HepG2 (cell line): ENCODE results near the gene BRINP1. TPM values are rescaled to one million over a fixed set of nuclear protein-coding genes. Genes with fewer than 3 reads are reported as not detected.

Experiments used
- ATAC-seq: fragments of 200-7000 bp; cut with Tn5 transposase; 3 replicates; pipeline ENCODE4 v1.9.1; 2020; ENCODE audit warnings: mild to moderate bottlenecking, moderate library complexity
- BruUV-seq: library from RNA; stranded (reverse); fragments of 400-500 nt; replicated peaks from 2 replicates; lab custom pipeline; 2021; lab: Mats Ljungman, UMichigan
- CTCF ChIA-PET: fragments of 300-600 bp; formaldehyde crosslinking; extraction: SDS; loops from one replicate; lab custom pipeline; 2021; ENCODE audit warnings: low total read pairs, inconsistent platforms, low intra/inter-chr PET ratio; lab: Yijun Ruan, JAX
- POLR2A ChIA-PET: fragments of 350-600 bp; sonication (Branson Sonifier 250); formaldehyde crosslinking; loops from one replicate; lab custom pipeline; 2020; ENCODE audit warnings: antibody characterized with exemption, inconsistent platforms; lab: Yijun Ruan, JAX
- DNase-seq: peaks from one replicate; pipeline ENCODE4 v3.0.0-alpha.2; 2015; ENCODE audit warnings: low spot score
- FAIRE-seq: peaks from 3 replicates; lab custom pipeline; 2011; peaks lifted over from hg19 to GRCh38; lab: Jason Lieb, UNC
- H2AFZ ChIP-seq: one replicate; pipeline ENCODE4 v1.6.1; 2011; ENCODE audit warnings: low read length, inconsistent platforms
- H3K27ac ChIP-seq: fragments of 300-600 bp; 3 replicates; pipeline ENCODE4 v1.8.0; 2011; ENCODE audit warnings: mixed run types, mild to moderate bottlenecking, mixed read lengths, low read length, inconsistent platforms; ENCODE audit not compliant: insufficient read depth; ENCODE audit errors: extremely low read length
- H3K27me3 ChIP-seq, 2 experiments: fragments of 200-600 bp in 1 of 2; 2 replicates in 1 of 2; 3 replicates in 1 of 2; pipeline versions ENCODE4 v1.6.0 to v1.8.0; 2011; ENCODE audit warnings: low read length in 2 of 2, mild to moderate bottlenecking in 2 of 2, moderate library complexity in 2 of 2, inconsistent platforms in 1 of 2; ENCODE audit not compliant: insufficient read depth in 2 of 2, control insufficient read depth in 1 of 2
- H3K36me3 ChIP-seq, 2 experiments: fragments of 200-600 bp in 1 of 2; replicated peaks in 1 of 2; 2 replicates in 1 of 2; 3 replicates in 1 of 2; pipeline versions ENCODE4 v1.5.1 to v1.8.0; 2011; ENCODE audit warnings: low read length in 2 of 2, inconsistent platforms in 1 of 2; ENCODE audit not compliant: insufficient read depth in 2 of 2, control insufficient read depth in 1 of 2
- H3K4me1 ChIP-seq: 2 replicates; pipeline ENCODE4 v1.5.1; 2012; ENCODE audit warnings: low read length, inconsistent platforms; ENCODE audit not compliant: insufficient read depth
- H3K4me2 ChIP-seq: 2 replicates; pipeline ENCODE4 v1.6.0; 2011; ENCODE audit warnings: low read depth, low read length, inconsistent platforms
- H3K4me3 ChIP-seq, 3 experiments: fragments of 200-600 bp in 1 of 3; sonication (generic), shearing (Covaris generic) in 1 of 3; replicated peaks in 1 of 3; 2 replicates each; pipeline ENCODE4 v1.5.1; 2011 to 2016; ENCODE audit warnings: low read length in 3 of 3, inconsistent platforms in 2 of 3, low read depth in 2 of 3, mild to moderate bottlenecking in 2 of 3, control low read depth in 1 of 3, mixed read lengths in 1 of 3; ENCODE audit not compliant: insufficient read depth in 1 of 3
- H3K79me2 ChIP-seq: one replicate; pipeline ENCODE4 v1.6.1; 2011; ENCODE audit warnings: low read length, inconsistent platforms; ENCODE audit not compliant: insufficient read depth
- H3K9ac ChIP-seq: 2 replicates; pipeline ENCODE4 v1.6.0; 2011; ENCODE audit warnings: mild to moderate bottlenecking, low read depth, low read length, inconsistent platforms; ENCODE audit not compliant: insufficient read depth
- H3K9me3 ChIP-seq: 2 replicates; pipeline ENCODE4 v1.5.1; 2012; ENCODE audit warnings: mild to moderate bottlenecking, low read length
- H4K20me1 ChIP-seq: 2 replicates; pipeline ENCODE4 v1.6.0; 2011; ENCODE audit warnings: inconsistent platforms, mild to moderate bottlenecking, low read length, moderate library complexity; ENCODE audit not compliant: insufficient read depth
- ELF4 ChIP-seq: sonication (generic); formaldehyde crosslinking; IDR thresholded peaks from 2 replicates; pipeline ENCODE4 v1.5.0; 2020; ENCODE audit warnings: missing genetic modification reagents, mild to moderate bottlenecking, moderate library complexity, borderline replicate concordance
- HMG20A ChIP-seq: IDR thresholded peaks from 2 replicates; pipeline ENCODE4 v1.6.1; 2016; ENCODE audit warnings: borderline replicate concordance
- NPAS2 ChIP-seq: sonication (generic); formaldehyde crosslinking; IDR thresholded peaks from 2 replicates; pipeline ENCODE4 v1.8.0; 2022; ENCODE audit warnings: mild to moderate bottlenecking, missing genetic modification reagents, borderline replicate concordance
- TRAFD1 ChIP-seq: sonication (generic); formaldehyde crosslinking; IDR thresholded peaks from 2 replicates; pipeline ENCODE4 v1.5.1; 2020; ENCODE audit warnings: missing genetic modification reagents, mild to moderate bottlenecking, borderline replicate concordance
- ZMYM3 ChIP-seq: sonication (generic); formaldehyde crosslinking; IDR thresholded peaks from 2 replicates; pipeline ENCODE4 v1.5.1; 2020; ENCODE audit warnings: mild to moderate bottlenecking, missing genetic modification reagents
- ZNF432 ChIP-seq: sonication (generic); formaldehyde crosslinking; IDR thresholded peaks from 2 replicates; pipeline ENCODE4 v1.5.0; 2020; ENCODE audit warnings: missing genetic modification reagents, mild to moderate bottlenecking, borderline replicate concordance
- ZNF446 ChIP-seq: sonication (generic); formaldehyde crosslinking; IDR thresholded peaks from 2 replicates; pipeline ENCODE4 v1.5.0; 2020; ENCODE audit warnings: mild to moderate bottlenecking, missing genetic modification reagents
- ZNF460 ChIP-seq: sonication (generic); formaldehyde crosslinking; IDR thresholded peaks from 2 replicates; pipeline ENCODE4 v1.5.1; 2020; ENCODE audit warnings: missing genetic modification reagents, mild to moderate bottlenecking, borderline replicate concordance
- ZNF547 ChIP-seq: sonication (generic); formaldehyde crosslinking; IDR thresholded peaks from 2 replicates; pipeline ENCODE4 v1.5.1; 2020; ENCODE audit warnings: mild to moderate bottlenecking, missing genetic modification reagents
- ZSCAN20 ChIP-seq: sonication (generic); formaldehyde crosslinking; IDR thresholded peaks from 2 replicates; pipeline ENCODE4 v1.4.0; 2020; ENCODE audit warnings: missing genetic modification reagents, mild to moderate bottlenecking, borderline replicate concordance
- WGBS: methylation state at CpG from one replicate; pipeline ENCODE4 v1.1.6; 2017; ENCODE audit warnings: low lambda C conversion rate; 5-methylcytosine and 5-hydroxymethylcytosine counted together
- in situ Hi-C: cut with HindIII; loops from 2 replicates; pipeline ENCODE4 v1.10.0; 2017; ENCODE audit warnings: low pct_unique_long_range_greater_than_20kb; ENCODE audit not compliant: extremely low pct_ligation_motif_present
- intact Hi-C: fragments of 100-400 bp; cut with micrococcal nuclease; formaldehyde crosslinking; loops from one replicate; pipeline ENCODE4 v1.10.0; 2022; ENCODE audit not compliant: unreplicated experiment
- polyA plus RNA-seq, 8 experiments: library from polyadenylated mRNA; depleted of rRNA in 3 of 8; stranded (reverse) in 7 of 8; unstranded in 1 of 8; fragments of >200 nt; fragmentation: Illumina TruSeq in 4 of 8; extraction: Trizol in 4 of 8; gene quantifications; 2 replicates each; pipeline versions ENCODE4 v1.2.1 to v1.2.3, GENCODE V29; 2011 to 2016; ENCODE audit warnings: low read depth in 4 of 8, missing spikeins in 1 of 8, mixed read lengths in 1 of 8; ENCODE audit not compliant: insufficient read depth in 1 of 8
- total RNA-seq, 5 experiments: library from RNA; depleted of rRNA; stranded (reverse); fragments of >200 nt; fragmentation: Illumina TruSeq; extraction: Trizol; gene quantifications; 2 replicates each; pipeline ENCODE4 v1.2.3, GENCODE V29; 2016; ENCODE audit warnings: low read depth in 1 of 5
- TF ChIP-seq, protein P1 (sequence below): sonication (generic); formaldehyde crosslinking; IDR thresholded peaks from one replicate; pipeline ENCODE4 v1.5.1; 2020; ENCODE audit warnings: mild to moderate bottlenecking, missing genetic modification reagents; ENCODE audit errors: not compliant biosample characterization
- TF ChIP-seq, protein P2 (sequence below): fragments of 450-650 bp; IDR thresholded peaks from 2 replicates; pipeline ENCODE4 v1.6.1; 2016

The BRINP1 gene
- total and polyA plus RNA-seq, 2 of the 13 experiments (the other 11 are each of a cell fraction or from before 2014, with no cell fraction given): not detected

DNA sequence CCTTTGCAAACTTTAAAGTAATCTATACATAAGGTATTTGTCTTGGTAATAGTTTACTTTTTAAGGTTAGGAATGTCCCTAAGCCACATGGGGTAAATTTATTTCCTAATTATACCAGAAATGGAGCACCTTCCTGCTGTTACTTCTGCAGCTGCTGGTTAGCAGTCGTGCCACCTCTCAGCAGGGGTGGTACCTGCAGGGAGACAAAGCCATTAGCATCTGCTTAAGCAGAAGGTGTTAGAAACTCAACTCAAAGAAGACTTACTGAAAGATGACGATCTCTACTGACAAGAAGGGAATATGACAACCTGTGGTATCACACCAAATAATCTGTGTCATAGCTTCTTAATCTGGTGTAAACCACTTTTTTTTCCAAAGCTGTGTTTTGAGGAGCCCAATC lies 173.7 kb downstream of the BRINP1 start (continued):
- TF ChIP-seq, protein P1, sequence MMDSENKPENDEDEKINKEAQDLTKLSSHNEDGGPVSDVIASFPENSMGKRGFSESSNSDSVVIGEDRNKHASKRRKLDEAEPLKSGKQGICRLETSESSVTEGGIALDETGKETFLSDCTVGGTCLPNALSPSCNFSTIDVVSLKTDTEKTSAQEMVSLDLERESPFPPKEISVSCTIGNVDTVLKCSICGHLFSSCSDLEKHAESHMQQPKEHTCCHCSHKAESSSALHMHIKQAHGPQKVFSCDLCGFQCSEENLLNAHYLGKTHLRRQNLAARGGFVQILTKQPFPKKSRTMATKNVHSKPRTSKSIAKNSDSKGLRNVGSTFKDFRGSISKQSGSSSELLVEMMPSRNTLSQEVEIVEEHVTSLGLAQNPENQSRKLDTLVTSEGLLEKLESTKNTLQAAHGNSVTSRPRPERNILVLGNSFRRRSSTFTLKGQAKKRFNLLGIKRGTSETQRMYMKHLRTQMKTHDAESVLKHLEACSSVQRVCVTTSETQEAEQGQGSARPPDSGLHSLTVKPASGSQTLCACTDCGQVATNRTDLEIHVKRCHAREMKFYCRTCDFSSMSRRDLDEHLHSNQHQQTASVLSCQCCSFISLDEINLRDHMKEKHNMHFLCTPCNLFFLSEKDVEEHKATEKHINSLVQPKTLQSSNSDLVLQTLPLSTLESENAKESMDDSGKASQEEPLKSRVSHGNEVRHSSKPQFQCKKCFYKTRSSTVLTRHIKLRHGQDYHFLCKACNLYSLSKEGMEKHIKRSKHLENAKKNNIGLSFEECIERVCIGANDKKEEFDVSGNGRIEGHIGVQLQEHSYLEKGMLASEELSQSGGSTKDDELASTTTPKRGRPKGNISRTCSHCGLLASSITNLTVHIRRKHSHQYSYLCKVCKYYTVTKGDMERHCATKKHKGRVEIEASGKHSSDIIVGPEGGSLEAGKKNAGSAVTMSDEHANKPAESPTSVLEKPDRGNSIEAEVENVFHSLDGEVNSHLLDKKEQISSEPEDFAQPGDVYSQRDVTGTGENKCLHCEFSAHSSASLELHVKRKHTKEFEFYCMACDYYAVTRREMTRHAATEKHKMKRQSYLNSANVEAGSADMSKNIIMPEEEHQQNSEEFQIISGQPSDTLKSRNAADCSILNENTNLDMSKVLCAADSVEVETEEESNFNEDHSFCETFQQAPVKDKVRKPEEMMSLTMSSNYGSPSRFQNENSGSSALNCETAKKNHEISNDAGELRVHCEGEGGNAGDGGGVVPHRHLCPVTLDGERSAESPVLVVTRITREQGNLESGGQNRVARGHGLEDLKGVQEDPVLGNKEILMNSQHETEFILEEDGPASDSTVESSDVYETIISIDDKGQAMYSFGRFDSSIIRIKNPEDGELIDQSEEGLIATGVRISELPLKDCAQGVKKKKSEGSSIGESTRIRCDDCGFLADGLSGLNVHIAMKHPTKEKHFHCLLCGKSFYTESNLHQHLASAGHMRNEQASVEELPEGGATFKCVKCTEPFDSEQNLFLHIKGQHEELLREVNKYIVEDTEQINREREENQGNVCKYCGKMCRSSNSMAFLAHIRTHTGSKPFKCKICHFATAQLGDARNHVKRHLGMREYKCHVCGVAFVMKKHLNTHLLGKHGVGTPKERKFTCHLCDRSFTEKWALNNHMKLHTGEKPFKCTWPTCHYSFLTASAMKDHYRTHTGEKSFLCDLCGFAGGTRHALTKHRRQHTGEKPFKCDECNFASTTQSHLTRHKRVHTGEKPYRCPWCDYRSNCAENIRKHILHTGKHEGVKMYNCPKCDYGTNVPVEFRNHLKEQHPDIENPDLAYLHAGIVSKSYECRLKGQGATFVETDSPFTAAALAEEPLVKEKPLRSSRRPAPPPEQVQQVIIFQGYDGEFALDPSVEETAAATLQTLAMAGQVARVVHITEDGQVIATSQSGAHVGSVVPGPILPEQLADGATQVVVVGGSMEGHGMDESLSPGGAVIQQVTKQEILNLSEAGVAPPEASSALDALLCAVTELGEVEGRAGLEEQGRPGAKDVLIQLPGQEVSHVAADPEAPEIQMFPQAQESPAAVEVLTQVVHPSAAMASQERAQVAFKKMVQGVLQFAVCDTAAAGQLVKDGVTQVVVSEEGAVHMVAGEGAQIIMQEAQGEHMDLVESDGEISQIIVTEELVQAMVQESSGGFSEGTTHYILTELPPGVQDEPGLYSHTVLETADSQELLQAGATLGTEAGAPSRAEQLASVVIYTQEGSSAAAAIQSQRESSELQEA (CRISPR knock-in tag): no peak
- no peak for TF ChIP-seq ZSCAN20
- TF ChIP-seq ZNF432 (CRISPR knock-in tag): no peak
- no peak for TF ChIP-seq ZNF446 (CRISPR knock-in tag)

DNA sequence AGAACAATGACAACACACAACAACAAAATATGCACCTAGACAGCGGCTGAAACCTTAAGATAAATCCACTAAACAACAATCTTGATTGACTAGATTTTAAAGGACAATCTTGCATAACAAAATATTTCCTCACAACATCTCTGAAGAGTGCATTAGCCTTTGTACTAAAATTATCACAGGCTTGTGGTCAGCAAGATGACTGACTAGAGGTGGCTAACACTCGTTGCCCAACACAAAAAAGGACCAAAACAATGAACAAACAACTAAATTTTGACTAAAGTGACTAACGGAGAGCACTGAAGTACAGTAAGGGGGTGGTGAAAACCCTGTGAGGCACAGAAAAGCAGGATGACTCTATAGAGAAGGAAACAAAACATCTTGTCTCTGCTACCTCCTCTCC lies 183.9 kb downstream of the BRINP1 start:
- ATAC-seq (no peak), DNase-seq (no peak), FAIRE-seq (no peak)
- POLR2A ChIA-PET: no interaction called here
- in situ Hi-C loops (no loop called here), intact Hi-C loops (no loop called here)
- CTCF ChIA-PET: no interaction called here
- Histone ChIP-seq H3K4me1 (no peaks in the 10 kb centered on the region), H4K20me1 (no peaks in the 10 kb centered on the region), H3K4me2 (no peak overlapping the region), H3K9ac (no peak overlapping the region), H3K4me3 (no peak overlapping the region), H3K79me2 (no peaks in the 10 kb centered on the region), H3K9me3 (peaks cover 25% of the 10 kb centered on the region), H2AFZ (no peak overlapping the region), H3K27me3 (no peaks in the 10 kb centered on the region), H3K27ac (no peak overlapping the region), H3K36me3 (no peaks in the 10 kb centered on the region)
- 0% methylated on average over 3 of the region's 3 CpGs for WGBS
- no TSS peak for BruUV-seq
- no peak for TF ChIP-seq ELF4 (CRISPR knock-in tag)
- TF ChIP-seq, protein P2, sequence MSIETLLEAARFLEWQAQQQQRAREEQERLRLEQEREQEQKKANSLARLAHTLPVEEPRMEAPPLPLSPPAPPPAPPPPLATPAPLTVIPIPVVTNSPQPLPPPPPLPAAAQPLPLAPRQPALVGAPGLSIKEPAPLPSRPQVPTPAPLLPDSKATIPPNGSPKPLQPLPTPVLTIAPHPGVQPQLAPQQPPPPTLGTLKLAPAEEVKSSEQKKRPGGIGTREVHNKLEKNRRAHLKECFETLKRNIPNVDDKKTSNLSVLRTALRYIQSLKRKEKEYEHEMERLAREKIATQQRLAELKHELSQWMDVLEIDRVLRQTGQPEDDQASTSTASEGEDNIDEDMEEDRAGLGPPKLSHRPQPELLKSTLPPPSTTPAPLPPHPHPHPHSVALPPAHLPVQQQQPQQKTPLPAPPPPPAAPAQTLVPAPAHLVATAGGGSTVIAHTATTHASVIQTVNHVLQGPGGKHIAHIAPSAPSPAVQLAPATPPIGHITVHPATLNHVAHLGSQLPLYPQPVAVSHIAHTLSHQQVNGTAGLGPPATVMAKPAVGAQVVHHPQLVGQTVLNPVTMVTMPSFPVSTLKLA: no peak
- no peak for TF ChIP-seq HMG20A (CRISPR knock-in tag)
- TF ChIP-seq NPAS2 (CRISPR knock-in tag): no peak
- TF ChIP-seq ZMYM3: no peak
- no peak for TF ChIP-seq ZNF460 (CRISPR knock-in tag)
- no peak for TF ChIP-seq TRAFD1 (CRISPR knock-in tag)
- no peak for TF ChIP-seq ZNF547 (CRISPR knock-in tag)
